Measurements from ENCODE around the gene RAB11FIP3. TPM values are rescaled to one million over a fixed set of nuclear protein-coding genes. Genes with fewer than 3 reads are reported as not detected.

Gene RAB11FIP3
- total and polyA plus RNA-seq, 9 of the 15 experiments (the other 6 are each of a cell fraction or from before 2014, with no cell fraction given), result 0.46 to 13.1 (median 4.3) TPM

GRCh38 chr16:396199-396598 lies 29.2 kb upstream of the RAB11FIP3 start (continued):
- TF ChIP-seq LCOR (CRISPR knock-in tag; IDR thresholded peaks at IDR 0.05), result 0 out of 2 replicates have a peak, but pooled peaks have one; percentile 24
- TF ChIP-seq ZNF274 (IDR thresholded peaks at IDR 0.05; ENCODE audit: borderline replicate concordance, low read depth, low read length), result no peak
- TF ChIP-seq E2F8 (IDR thresholded peaks at IDR 0.05; ENCODE audit: low read depth, partially characterized antibody), result no peak
- TF ChIP-seq ETV6 (IDR thresholded peaks at IDR 0.05; ENCODE audit: borderline replicate concordance in 1 of 2, low read depth in 2 of 2, low read length in 1 of 2), result no peak
- TF ChIP-seq ETV6 (CRISPR knock-in tag; IDR thresholded peaks at IDR 0.05; ENCODE audit: borderline replicate concordance), result no peak
- TF ChIP-seq STAT5B (CRISPR knock-in tag; IDR thresholded peaks at IDR 0.05), result no peak
- TF ChIP-seq ZNF263 (CRISPR knock-in tag; IDR thresholded peaks at IDR 0.05; ENCODE audit: borderline replicate concordance), result no peak
- no peak for TF ChIP-seq PHF8 (IDR thresholded peaks at IDR 0.05; ENCODE audit: borderline replicate concordance, low read length)
- TF ChIP-seq MTA1 (IDR thresholded peaks at IDR 0.05; ENCODE audit: borderline replicate concordance), result no peak
- no peak for TF ChIP-seq TBL1XR1 (IDR thresholded peaks at IDR 0.05; ENCODE audit: low read length in 2 of 2)

All from K562 (cell line).